ENCODE results near the gene SLC25A30.

GRCh38 chr13:45446181-45446580 lies 28.0 kb upstream of the SLC25A30 start:
- TF ChIP-seq CTCF (conservative IDR thresholded peaks at IDR 0.05; ENCODE audit: low read depth, low read length) (no peak), EZH2 (IDR thresholded peaks at IDR 0.05; ENCODE audit: borderline replicate concordance, low read depth, low read length, poor library complexity, severe bottlenecking) (no peak)
